Left renal cortex interstitium (tissue), 4 donors: Measurements from ENCODE around the gene JAM2. TPM values are rescaled to one million over a fixed set of nuclear protein-coding genes. Genes with fewer than 3 reads are reported as not detected.
"Not testable (repeated sequence)": the region's sequence is repeated elsewhere in the genome, so short reads cannot be mapped to it uniquely, and the experiment has no call there.

Experiments
- DNase-seq, 4 donors: peaks; one replicate each; pipeline ENCODE4 v3.0.0-alpha.2; 2013; ENCODE audit warnings: low read depth in 4 of 4, low spot score in 2 of 4, missing footprints in 1 of 4
- polyA plus RNA-seq, 4 donors: library from polyadenylated mRNA; unstranded; fragments of 120-200 nt; gene quantifications; one replicate each; pipeline ENCODE4 v1.2.1, GENCODE V29; 2013; ENCODE audit not compliant: insufficient read length in 4 of 4

The JAM2 gene
- polyA plus RNA-seq, 4 donors: 9.3 to 13.5 (median 11.7) TPM

DNA sequence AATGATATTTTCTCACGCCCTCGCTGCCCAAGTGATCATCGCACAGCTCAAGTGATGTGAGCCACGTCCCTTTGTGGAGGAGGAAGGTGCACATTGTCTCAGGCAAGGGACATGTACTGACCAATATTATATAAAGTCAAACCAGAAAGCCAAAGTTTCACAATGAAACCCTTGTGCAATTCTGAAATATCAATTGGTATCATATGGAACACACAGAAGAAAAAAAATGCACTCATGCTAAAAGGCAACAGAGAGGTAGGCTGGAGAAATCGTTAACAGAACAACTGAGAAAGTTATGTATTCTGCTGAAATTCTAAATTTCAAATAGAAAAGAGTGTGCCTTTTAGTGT, 1.9 kb downstream of the JAM2 start:
- DNase-seq: no peak

DNA sequence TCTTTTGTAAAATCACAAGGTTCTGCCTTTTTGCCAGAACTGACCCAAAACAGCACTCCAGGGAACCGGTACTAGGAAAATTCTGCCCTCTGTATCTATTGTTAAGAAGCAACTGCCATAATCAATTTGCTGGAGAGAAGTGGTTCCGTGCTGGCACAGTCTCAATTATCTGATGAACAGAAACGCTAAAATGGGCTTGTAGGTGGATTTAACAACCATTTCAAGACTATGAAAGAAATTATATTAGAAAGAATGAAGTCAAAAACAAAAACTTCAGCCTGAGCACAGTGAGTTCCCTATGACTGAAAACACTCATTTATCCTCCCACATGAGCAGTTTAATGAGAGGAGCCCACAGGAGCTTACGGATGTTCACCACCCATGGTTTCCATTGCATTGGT, 4.4 kb downstream of the JAM2 start:
- DNase-seq: no peak

DNA sequence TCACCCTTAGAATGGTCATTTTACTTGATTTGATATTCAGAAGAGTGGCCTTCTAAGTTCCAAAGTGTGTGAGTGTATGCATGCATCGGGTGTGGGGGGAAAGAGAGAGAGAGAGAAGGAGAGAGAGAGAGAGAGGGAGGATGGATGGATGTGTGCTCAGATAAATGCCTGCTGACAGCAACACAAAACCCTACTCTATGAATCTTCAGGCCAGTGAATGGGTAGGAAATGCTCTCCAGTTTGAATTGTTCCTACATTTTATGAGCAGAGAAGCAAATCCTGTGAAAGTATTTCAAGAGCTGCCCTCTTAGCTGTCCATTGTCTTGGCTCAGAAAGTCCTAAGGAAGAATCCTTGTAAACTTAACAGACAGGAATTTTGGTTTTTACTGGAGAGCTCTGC, 7.4 kb downstream of the JAM2 start:
- DNase-seq: no peak

DNA sequence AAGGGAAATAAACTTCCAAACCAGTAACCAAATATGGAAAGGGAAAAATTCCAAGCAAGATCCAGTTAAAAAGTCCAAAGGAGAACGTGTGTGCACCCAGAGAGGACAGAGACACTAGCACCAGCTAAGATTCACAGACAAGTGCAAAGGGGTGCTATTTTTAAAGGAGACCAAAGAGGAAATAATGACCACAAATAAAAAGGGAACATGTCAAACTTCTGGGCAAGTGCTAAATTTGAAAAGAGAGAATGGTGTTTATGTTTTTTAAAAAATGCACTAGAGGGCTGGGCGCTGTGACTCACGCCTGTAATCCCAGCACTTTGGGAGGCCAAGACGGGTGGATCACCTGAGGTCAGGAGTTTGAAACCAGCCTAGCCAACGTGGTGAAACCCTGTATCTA, 8.6 kb downstream of the JAM2 start:
- DNase-seq: no peak

DNA sequence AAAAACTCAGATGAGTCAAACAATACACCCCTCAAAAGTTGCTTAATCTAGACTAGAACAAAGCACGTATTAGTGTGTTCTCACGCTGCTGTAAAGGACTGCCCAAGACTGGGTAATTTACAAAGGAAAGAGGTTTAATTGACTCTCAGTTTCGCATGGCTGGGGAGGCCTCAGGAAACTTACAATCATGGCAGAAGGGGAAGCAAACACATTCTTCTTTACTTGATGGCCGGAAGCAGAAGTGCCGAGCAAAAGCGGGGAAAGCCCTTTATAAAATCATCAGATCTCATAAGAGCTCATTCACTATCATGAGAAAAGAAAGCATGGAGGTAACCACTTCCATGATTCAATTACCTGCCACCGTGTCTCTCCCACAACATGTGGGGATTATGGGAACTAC, 10.1 kb downstream of the JAM2 start:
- DNase-seq: no peak

DNA sequence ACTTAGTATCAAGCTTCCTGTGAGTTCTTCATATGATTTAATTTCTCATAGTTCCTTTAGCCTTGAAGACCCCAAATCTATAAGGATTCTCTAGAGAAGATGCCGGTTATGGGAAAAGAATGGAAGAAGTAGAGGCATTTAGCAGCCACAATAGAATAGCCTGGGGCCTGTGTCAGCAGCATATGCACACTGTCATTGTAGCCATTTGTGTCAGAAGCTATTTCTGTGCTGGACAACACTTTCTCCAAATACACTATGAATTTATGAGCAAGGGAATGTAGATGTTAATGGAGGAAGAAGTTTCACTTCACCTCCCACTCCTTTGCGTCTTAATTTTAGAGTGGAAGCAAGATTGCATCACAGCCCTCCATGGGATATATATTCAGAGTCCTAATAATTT, 17.4 kb downstream of the JAM2 start:
- DNase-seq: no peak

DNA sequence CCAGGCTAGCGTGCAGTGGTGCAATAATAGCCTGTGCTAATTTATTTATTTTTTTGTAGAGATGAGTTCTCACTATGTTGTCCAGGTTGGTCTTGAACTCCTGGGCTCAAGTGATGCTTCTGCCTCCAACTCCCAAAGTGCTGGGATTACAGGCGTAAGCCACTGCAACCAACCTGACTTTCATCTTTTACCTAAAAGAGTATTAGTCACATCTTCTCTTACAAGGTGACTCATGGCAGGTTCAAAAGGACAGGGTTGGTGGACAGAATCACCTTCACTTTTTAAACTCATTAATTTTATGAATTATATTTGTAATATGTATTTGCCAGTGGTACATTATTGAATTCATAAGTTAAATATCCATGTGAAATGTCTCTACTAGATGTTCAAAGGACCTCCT, 18.1 kb downstream of the JAM2 start:
- DNase-seq: no peak

DNA sequence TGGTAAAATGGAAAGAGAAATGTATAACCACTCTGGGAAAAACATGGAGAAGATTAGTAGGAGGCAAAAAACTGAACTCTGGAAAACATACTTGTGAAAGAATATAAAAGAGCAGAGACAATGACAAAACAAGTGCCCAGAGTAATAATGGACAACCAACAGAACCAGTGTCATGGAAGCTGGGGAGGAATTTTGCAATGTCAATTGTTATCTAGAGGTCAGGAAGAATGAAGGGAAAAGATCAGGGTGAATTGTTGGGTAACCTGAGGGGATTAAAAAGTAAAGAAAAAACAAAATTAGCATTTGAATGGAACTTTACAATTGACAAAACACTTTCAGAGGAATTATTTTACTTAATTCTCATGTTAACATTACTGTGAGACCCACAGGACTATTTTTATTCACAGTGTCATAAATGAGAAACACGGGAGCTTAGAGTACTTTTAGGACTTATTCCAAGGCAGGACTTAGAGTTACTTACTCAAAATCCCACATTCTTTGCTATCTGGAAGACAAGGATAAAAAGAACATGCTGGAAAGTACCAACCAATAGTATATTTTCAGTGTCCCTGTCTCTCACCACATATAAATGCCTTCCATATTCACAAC, 19.5 kb downstream of the JAM2 start:
- no peak for DNase-seq

DNA sequence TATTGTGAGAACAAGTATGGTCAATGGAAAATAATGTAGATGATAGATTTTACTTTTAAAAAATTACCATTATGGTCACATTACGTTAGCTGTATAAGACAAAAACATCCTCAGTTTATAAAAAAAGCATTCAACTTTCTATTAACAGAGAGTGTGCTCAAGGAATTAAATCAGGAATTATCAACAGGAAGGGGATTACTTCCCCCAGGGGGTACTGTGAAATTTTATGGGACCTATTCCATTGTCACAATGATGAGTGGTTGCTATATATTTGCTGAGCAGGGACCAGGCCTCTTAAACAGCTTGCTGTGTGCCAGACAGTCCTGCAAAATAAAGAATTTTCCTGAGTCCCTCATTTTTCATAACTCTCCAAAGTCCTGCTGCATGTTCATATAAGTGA, 21.2 kb downstream of the JAM2 start:
- DNase-seq: no peak

DNA sequence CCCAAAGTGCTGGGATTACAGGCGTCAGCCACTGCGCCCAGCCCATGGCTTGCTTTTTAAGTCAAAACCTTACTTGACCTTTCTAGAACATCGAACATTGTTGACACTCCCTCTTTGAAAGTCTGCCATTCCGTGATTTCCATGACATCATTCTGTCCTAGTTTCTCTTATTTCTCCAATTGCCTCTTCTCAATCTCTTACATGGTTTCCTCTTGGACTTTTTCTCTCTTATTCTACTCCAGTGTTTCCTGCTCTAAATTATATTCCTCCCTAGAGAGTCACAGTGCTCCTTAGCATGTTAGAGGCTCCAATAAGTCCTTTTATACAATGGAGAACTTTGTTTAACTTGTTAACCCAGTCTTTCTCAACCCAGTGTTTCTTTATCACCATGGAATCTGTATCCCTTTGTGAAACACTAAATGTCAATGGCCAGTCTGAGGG, 25.5 kb downstream of the JAM2 start:
- DNase-seq: no peak

DNA sequence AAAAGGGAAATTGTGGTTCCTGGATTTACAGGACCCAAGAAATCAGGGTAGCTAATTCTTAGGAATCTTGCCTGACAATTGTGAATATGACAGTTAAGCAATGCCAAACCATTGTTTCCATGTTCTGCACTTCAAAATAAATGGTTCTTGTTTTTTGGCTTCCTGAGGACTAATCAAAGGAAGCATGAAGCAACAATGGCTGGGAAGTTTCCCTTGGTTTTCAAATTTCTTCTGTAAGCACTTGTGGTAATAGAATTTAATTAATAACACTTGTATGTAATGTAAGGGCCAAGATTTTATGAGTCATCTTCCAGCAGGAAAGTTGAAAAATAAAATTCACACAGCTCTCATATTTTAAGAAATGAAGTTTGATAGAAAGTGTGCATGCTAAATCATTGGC, 31.7 kb downstream of the JAM2 start:
- DNase-seq: no peak

DNA sequence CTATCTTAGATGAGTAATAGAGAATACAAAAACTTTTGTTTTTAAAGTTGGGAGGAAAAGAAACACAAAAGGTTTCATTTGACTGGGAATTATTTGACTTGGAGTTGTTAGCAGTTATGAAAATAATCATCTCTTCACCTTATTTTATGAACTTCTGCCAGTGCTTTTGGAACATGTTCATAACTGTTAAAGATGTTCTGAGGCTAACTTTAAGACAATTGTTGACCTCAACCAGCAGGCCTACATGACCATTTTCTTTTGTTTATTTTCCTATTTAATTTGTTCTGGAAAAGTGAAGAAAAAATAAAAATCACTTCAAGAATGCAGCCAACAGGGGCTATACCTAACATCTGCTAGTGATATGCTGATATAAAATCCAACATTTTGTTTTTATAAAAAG, 37.4 kb downstream of the JAM2 start:
- DNase-seq: no peak

DNA sequence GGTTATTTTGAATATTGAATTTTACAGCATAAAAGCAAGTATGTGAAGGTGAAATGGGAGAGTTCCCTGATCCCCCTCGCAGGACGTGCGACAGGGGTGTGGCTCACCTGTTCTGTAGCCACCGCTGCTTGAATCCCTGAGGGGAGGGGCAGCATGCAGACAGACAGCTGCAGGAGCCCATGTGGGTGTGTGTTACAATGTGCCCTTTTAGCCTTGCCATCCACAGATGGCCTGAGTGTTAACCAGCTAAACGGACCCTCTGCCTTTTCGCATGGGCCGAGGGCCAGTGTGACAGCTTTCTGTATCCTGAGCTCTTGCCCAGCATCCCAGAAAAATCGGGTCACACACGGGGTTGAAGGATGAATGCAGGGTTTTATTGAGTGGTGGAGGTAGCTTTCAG, 43.3 kb downstream of the JAM2 start:
- DNase-seq: no peak

DNA sequence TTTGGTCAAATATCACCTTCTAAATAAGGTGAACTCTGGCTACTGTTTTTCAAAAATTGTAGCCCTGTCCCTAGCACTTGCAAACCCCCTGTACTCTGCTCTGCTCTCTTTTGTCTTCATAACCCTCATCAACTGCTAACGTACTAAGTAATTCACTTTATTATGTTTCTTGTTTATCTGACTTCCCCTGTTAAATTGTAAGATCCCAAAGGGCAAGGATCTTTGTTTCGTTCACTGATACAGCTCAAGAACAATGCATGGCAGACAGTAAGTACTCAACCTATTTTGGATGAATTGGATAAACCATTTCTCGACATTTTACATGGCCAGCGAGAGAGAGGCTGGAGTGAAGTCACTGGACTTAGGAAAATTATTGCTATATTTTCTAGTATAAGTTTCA, 48.7 kb downstream of the JAM2 start:
- DNase-seq: no peak

DNA sequence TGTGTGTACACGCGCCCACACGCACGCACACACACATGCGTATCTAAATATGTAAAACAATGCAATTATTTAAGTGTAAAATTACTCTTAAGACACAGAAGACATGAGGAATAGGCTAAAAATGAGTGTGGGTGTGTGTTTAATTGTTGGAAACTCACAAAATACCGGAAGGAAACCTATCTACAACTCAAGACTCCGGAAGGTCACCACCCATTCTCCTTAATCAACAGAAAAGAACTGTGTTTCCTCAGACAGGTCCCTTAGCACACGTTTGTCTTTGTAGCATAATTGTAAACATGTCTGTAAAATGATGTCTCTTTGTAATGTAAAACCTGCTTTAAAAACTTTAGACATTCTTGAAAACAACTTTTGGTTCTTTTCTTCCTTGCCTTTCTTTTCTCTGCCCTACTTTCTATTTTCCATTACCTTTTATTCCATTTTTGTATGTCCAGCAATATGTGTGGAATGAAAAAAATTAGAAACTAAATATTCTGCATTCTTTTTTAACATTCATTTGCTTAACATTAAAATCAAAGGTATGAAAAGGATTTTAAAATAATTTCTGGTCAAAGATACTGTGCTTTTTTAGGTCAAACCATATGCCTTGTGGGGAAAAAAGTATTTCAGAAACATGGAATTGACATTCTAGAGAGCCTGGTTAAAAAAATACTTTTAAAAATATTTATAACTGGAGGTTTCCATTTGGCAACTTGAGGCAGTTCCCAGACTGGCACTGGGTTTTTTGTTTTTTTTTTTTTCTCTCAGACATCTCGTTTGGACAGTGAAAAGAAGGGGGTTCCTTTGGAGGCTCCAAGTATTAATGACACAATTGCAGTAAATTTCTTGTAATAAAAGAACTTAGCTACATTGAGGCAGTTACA, 49.5 kb downstream of the JAM2 start:
- no peak for DNase-seq

DNA sequence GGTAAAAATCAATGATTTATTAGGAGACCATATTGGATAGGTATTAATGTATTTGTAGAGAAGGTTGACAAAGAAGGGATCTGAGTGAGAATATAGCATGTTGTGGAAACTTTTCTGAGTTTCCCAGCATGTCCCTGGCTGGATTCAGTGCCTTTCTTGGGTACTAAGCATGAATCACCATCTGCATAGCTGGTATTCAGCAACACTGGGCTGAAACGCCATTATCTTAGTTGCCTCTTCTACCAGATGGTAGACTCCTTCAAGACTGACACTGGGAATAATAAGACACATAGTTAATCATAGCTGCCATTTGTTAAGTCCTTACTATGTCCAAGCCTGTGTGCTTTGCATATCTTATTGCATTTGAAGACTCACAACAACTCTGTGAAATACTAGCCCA, 50.2 kb downstream of the JAM2 start:
- DNase-seq: no peak

DNA sequence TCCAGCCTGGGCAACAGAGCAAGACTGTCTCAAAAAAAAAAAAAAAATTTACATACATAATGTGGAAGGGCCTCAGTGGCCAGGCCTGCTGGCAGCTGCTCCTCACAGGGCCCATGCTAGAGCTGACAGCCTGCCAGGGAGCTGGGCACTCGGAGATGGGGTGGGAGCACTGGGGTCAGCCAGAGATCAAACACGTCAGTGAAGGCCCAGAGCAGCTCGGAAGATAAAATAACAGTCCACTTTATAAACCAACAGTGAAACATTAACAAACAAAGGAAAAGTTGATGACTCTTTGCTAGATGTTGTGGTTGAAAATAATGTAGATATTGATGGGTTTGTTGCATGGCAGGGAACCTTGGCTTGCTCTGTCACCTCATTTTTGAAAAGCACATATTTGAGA, 52.9 kb downstream of the JAM2 start:
- DNase-seq: no peak

DNA sequence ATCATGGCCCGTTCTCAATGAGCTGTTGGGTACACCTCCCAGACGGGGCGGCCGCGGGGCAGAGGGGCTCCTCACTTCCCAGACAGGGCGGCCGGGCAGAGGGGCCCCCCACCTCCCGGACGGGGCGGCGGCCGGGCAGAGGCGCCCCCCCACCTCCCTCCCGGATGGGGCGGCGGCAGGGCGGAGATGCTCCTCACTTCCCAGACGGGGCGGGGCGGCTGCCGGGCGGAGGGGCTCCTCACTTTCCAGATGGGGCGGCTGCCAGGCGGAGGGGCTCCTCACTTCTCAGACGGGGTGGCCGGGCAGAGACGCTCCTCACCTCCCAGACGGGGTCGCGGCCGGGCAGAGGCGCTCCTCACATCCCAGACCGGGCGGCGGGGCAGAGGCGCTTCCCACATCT, 56.4 kb downstream of the JAM2 start:
- not testable (repeated sequence) for DNase-seq

DNA sequence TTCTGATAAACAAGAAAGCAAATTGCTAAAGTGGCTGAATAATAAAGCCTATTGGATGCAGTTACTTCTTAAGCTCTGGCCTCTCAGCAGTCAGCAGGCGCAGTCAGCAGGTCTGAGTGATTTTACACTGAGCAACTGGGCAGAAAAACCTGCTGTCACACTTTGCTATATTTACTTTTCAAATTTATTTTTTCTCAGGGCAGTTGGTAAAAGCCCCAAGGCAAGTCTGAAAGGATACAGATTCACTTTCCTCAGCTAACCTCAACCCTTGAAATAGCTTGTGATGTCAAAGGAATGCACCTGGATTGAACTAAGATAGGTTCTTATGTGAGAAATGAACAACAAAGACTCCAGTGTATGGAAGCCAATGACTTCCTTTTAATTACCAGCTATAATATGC, 61.7 kb downstream of the JAM2 start:
- no peak for DNase-seq

DNA sequence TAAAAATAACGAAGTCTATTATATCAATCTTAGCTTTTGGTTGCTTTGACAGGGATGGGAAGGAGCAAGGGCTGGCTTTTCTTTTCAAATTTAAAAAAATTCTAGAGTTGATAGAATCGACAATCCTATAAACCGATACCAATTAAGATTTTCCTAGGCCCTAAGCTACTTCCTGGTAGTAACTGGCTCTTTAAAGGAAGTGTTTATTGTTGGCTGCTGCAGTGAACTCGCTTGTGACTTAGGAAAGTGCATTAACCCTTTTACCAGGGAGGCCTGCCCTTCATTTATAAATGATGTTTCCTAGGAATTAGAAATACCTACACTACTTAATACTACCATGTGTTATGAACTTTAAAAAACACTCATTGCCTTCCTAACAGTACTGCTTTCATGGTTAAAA, 62.5 kb downstream of the JAM2 start:
- no peak for DNase-seq

DNA sequence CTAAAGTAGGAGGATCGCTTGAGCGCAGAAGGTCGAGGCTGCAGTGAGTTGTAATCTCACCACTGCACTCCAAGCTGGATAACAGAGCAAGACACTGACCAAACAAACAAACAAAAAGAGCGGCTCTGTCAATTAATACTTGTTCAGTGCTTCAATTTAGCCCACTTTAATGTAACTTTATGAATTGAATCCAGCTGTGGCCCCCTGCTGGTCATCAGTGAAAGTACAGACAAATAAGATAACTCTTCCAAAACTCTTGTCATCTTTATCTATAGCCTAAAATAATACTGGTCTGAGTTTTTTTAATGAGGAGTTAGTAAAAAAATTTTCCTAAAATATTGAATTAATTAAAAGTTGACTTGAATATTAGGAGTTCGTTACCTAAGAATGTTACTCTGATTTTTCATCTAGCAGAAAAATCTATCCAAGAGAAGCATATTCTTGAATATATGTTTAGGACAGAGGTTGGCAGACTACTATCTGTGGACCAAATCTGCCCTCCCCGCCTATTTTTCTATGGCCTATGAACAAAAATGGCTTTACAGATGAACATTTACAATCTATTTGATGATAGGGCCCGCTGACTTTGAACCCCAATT, 69.5 kb downstream of the JAM2 start:
- DNase-seq: peak in 2 of 4 donors; percentile 13 to 18

DNA sequence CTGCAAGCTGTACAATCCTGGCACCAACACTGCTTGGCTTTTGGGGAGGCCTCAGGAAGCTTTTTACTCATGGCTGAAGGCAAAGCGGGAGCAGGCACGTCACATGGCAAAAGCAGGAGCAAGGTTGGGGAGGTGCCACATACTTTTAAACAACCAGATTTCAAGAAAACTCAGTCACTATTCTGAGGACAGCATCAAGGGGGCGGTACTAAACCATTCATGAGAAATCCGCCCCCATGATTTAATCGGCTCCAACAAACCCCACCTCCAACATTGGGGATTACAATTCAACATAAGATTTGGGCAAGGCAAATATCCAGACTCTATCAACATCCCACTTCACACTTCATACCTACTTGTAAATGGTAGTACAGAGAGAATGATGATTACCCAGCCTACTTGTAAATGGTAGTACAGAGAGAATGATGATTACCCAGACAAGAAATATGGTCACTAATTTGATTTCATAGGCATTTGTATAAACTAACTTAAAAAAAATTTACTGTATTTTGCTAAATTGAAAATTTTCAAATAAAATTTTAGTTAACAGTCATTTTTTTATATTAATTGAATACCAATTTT, 70.7 kb downstream of the JAM2 start:
- DNase-seq: no peak
